ENCODE measurements around the gene TTL.

GRCh38 chr2:112459372-112459771 is 22.6 kb upstream of the TTL start:
- TF ChIP-seq POLR2A (IDR thresholded peaks at IDR 0.05) (no peak), CTCF (IDR thresholded peaks at IDR 0.05) (no peak)
